Measurements from ENCODE around the gene HOXC4. TPM values are rescaled to one million over a fixed set of nuclear protein-coding genes. Genes with fewer than 3 reads are reported as not detected.

HOXC4 gene
- polyA plus RNA-seq = 1 to 10 TPM in 2 of 4 donors, under 1 TPM in 1, not detected in 1; 0.54 to 8.2 (median 1.1) TPM
- long read RNA-seq, donor 1, partial matches to known transcripts = 6 of 9 reads
- long read RNA-seq, donor 1, other reads (novel, unspliced or antisense) = 0 of 9 reads
- long read RNA-seq, donor 2 = 0 reads
- long read RNA-seq, donor 3, partial matches to known transcripts = 0 of 3 reads
- long read RNA-seq, donor 3, other reads (novel, unspliced or antisense) = 0 of 3 reads
- long read RNA-seq, donor 4 = 0 reads
- long read RNA-seq, donor 5, partial matches to known transcripts = 0 of 1 reads
- long read RNA-seq, donor 5, other reads (novel, unspliced or antisense) = 0 of 1 reads
- long read RNA-seq, donor 6, partial matches to known transcripts = 0 of 1 reads
- long read RNA-seq, donor 6, other reads (novel, unspliced or antisense) = 0 of 1 reads
- long read RNA-seq, donor 7 = 0 reads
- long read RNA-seq, donor 8 = 0 reads
- long read RNA-seq, donor 9, partial matches to known transcripts = 0 of 1 reads
- long read RNA-seq, donor 9, other reads (novel, unspliced or antisense) = 0 of 1 reads
- long read RNA-seq, donor 10, transcript HOXC4-202 (2 exons, 1,666 nt) = major isoform, 5 of 5 reads
- long read RNA-seq, donor 10, partial matches to known transcripts = 0 of 5 reads
- long read RNA-seq, donor 10, other reads (novel, unspliced or antisense) = 0 of 5 reads

GRCh38 chr12:54053751-54054741 is at the start of gene HOXC4:
Gene HOXC4, plus strand, starts transcription at chr12:54053835. Its CDS starts 88 bp downstream, at chr12:54053923.
- Histone ChIP-seq H3K4me1 (ENCODE audit: control insufficient read depth in 3 of 3, insufficient read depth in 2 of 3, low read depth in 1 of 3, low read length in 2 of 3) (peaks cover 2 to 31% (median 3%) of the 10 kb centered on the region in 3 donors), H3K27me3 (ENCODE audit: control insufficient read depth in 3 of 3, insufficient read depth in 3 of 3, low read length in 3 of 3) (peaks cover 0 to 94% (median 17%) of the 10 kb centered on the region in 3 donors), H3K4me3 (ENCODE audit: low read depth in 1 of 3, low read length in 3 of 3) (peak within 1 kb of the TSS in 2 of 3 donors; percentile 31 to 54), H3K27ac (ENCODE audit: low read depth in 1 of 3, low read length in 2 of 3) (peak within 1 kb of the TSS in 2 of 3 donors; percentile 68 to 81), H3K9me3 (ENCODE audit: control insufficient read depth in 2 of 2, insufficient read depth in 1 of 2, low read depth in 1 of 2, low read length in 1 of 2) (no peaks in the 10 kb centered on the region), H3K36me3 (ENCODE audit: control insufficient read depth in 3 of 3, insufficient read depth in 2 of 3, low read depth in 1 of 3, low read length in 3 of 3) (peaks cover 0 to 2% (median 0%) of the 10 kb centered on the region in 3 donors)
- 3 to 4% (median 4%) methylated on average over 48 to 52 of the region's 52 CpGs for WGBS, 3 donors
- peak; percentile 32 to 64 for DNase-seq
- no peak for FAIRE-seq

DNA sequence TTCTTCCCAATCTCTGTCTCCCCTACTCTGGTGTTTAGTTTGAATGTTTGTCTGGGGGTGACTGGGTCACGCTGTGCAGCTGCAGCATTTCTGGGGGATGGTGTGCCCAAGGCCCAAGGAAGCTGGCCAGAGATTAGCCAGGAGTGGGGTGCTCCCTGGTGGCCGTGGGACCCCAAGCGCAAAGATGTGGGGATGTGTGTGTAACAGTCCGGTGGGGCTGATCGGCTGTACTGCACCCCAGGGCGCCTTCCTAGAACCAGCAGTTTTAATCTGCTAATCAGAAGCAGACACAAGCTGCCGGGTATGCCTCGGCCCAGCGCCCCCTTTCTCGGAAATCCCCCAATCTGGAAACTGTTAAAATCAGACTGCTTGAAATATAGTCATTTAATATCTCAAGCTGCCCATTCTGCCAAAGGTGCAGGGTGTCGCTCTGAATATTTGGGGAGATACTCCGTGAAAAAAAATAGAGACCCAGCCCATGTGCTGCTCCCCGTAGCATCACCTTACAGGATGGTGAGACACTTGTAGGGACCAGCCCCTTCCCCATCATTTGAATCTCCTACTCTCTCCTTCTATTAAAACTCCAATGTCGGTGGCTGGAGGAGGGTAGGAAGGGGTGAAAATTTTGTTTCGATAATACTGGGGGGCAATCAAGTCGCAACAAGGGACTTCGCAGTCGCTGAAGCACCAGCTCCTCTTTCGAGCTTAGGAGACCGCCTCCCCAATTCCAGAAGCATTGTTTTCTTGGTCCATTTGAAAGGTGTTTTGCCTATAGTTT is 49.4 kb upstream of the HOXC4 start:
- 19 to 23% (median 23%) methylated on average over 20 of the region's 20 CpGs for WGBS, 3 donors
- peaks cover 0 to 26% (median 0%) of the 10 kb centered on the region in 3 donors for H3K4me1 ChIP-seq (ENCODE audit: control insufficient read depth in 3 of 3, insufficient read depth in 2 of 3, low read depth in 1 of 3, low read length in 2 of 3)
- no peak for FAIRE-seq
- no peak overlapping the region for H3K27ac ChIP-seq (ENCODE audit: low read depth in 1 of 3, low read length in 2 of 3)
- H3K4me3 ChIP-seq (ENCODE audit: low read depth in 1 of 3, low read length in 3 of 3) = no peak overlapping the region
- peaks cover 0 to 2% of the 10 kb centered on the region in 2 donors for H3K9me3 ChIP-seq (ENCODE audit: control insufficient read depth in 2 of 2, insufficient read depth in 1 of 2, low read depth in 1 of 2, low read length in 1 of 2)
- no peak for DNase-seq
- H3K27me3 ChIP-seq (ENCODE audit: control insufficient read depth in 3 of 3, insufficient read depth in 3 of 3, low read length in 3 of 3) = peaks cover 0 to 99% (median 78%) of the 10 kb centered on the region in 3 donors
- no peaks in the 10 kb centered on the region for H3K36me3 ChIP-seq (ENCODE audit: control insufficient read depth in 3 of 3, insufficient read depth in 2 of 3, low read depth in 1 of 3, low read length in 3 of 3)

GRCh38 chr12:54004841-54005530 is 48.6 kb upstream of the HOXC4 start:
- 6 to 17% (median 9%) methylated on average over 31 of the region's 31 CpGs for WGBS, 3 donors
- DNase-seq = no peak
- Histone ChIP-seq H3K27me3 (ENCODE audit: control insufficient read depth in 3 of 3, insufficient read depth in 3 of 3, low read length in 3 of 3) (peaks cover 6 to 99% (median 80%) of the 10 kb centered on the region in 3 donors), H3K4me3 (ENCODE audit: low read depth in 1 of 3, low read length in 3 of 3) (no peak overlapping the region), H3K27ac (ENCODE audit: low read depth in 1 of 3, low read length in 2 of 3) (no peak overlapping the region), H3K4me1 (ENCODE audit: control insufficient read depth in 3 of 3, insufficient read depth in 2 of 3, low read depth in 1 of 3, low read length in 2 of 3) (peaks cover 0 to 26% (median 0%) of the 10 kb centered on the region in 3 donors), H3K36me3 (ENCODE audit: control insufficient read depth in 3 of 3, insufficient read depth in 2 of 3, low read depth in 1 of 3, low read length in 3 of 3) (no peaks in the 10 kb centered on the region), H3K9me3 (ENCODE audit: control insufficient read depth in 2 of 2, insufficient read depth in 1 of 2, low read depth in 1 of 2, low read length in 1 of 2) (peaks cover 0 to 2% of the 10 kb centered on the region in 2 donors)
- no peak for FAIRE-seq

DNA sequence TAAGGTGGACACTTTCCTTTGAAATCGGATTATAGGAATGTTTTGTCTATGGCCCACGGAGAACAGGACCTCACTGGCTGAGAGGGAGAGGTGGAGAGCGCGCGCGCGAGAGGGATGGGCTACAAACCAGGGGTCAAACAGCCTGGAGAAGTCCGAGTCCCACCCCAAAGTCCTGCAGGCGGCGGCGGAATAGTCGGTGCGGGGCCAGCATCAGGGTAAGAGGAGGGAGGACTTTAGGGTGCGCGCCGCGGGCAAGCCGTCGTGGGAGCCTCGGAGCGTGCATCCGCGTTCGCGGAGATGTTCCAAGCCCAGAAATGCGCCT is 48.1 kb upstream of the HOXC4 start:
- no peak overlapping the region for H3K4me3 ChIP-seq (ENCODE audit: low read depth in 1 of 3, low read length in 3 of 3)

GRCh38 chr12:54005853-54006558 is 47.6 kb upstream of the HOXC4 start:
- Histone ChIP-seq H3K4me3 (ENCODE audit: low read depth in 1 of 3, low read length in 3 of 3) (peak overlapping the region in 2 of 3 donors; percentile 37 to 43), H3K27ac (ENCODE audit: low read depth in 1 of 3, low read length in 2 of 3) (no peak overlapping the region), H3K4me1 (ENCODE audit: control insufficient read depth in 3 of 3, insufficient read depth in 2 of 3, low read depth in 1 of 3, low read length in 2 of 3) (peaks cover 0 to 24% (median 0%) of the 10 kb centered on the region in 3 donors), H3K9me3 (ENCODE audit: control insufficient read depth in 2 of 2, insufficient read depth in 1 of 2, low read depth in 1 of 2, low read length in 1 of 2) (peaks cover 0 to 2% of the 10 kb centered on the region in 2 donors), H3K27me3 (ENCODE audit: control insufficient read depth in 3 of 3, insufficient read depth in 3 of 3, low read length in 3 of 3) (peaks cover 6 to 99% (median 79%) of the 10 kb centered on the region in 3 donors), H3K36me3 (ENCODE audit: control insufficient read depth in 3 of 3, insufficient read depth in 2 of 3, low read depth in 1 of 3, low read length in 3 of 3) (no peaks in the 10 kb centered on the region)
- WGBS, 3 donors = 0 to 9% (median 3%) methylated on average over 39 of the region's 39 CpGs
- peak; percentile 76 to 91 for DNase-seq
- no peak for FAIRE-seq

More for the DNA sequence above, 48.1 kb upstream of the HOXC4 start:
- Histone ChIP-seq H3K4me1 (ENCODE audit: control insufficient read depth in 3 of 3, insufficient read depth in 2 of 3, low read depth in 1 of 3, low read length in 2 of 3) (peaks cover 0 to 22% (median 0%) of the 10 kb centered on the region in 3 donors), H3K27ac (ENCODE audit: low read depth in 1 of 3, low read length in 2 of 3) (no peak overlapping the region), H3K27me3 (ENCODE audit: control insufficient read depth in 3 of 3, insufficient read depth in 3 of 3, low read length in 3 of 3) (peaks cover 6 to 99% (median 80%) of the 10 kb centered on the region in 3 donors), H3K9me3 (ENCODE audit: control insufficient read depth in 2 of 2, insufficient read depth in 1 of 2, low read depth in 1 of 2, low read length in 1 of 2) (peaks cover 0 to 2% of the 10 kb centered on the region in 2 donors), H3K36me3 (ENCODE audit: control insufficient read depth in 3 of 3, insufficient read depth in 2 of 3, low read depth in 1 of 3, low read length in 3 of 3) (no peaks in the 10 kb centered on the region)
- WGBS, 3 donors = 3 to 8% (median 5%) methylated on average over 26 of the region's 26 CpGs
- FAIRE-seq (no peak), DNase-seq (no peak)

DNA sequence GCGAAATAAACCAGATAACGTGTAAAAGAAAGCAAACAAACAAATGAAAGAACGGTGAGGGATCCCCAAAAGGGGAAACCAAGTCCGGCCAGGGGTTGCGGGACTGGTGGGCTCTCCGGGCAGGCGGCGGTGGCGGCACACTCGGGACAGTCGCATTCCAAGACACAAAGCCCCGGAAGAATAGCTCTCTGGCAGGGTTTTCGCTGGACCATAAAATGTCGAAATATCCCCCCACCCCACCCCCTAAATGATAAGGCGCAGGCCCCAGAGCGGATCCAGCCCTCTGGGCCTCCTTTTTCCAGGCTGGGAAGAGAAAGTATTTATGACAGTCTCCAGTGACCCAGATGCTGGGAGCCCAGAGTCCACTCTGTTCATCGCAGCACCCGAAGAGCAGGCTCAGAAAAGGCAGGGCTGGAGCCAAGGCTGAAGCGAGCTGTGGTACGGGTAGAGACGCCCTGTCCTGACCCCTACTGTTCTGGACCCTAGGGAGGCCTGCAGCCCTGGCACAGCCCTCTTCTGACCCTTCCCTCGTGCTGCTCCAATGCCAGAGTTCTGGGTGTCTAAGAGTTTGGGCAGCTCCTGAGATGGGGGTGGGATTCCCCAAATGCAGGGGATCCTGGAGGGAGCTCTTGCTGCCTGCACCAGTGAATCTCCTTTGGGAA is 46.9 kb upstream of the HOXC4 start:
- Histone ChIP-seq H3K4me1 (ENCODE audit: control insufficient read depth in 3 of 3, insufficient read depth in 2 of 3, low read depth in 1 of 3, low read length in 2 of 3) (peaks cover 0 to 25% (median 0%) of the 10 kb centered on the region in 3 donors), H3K36me3 (ENCODE audit: control insufficient read depth in 3 of 3, insufficient read depth in 2 of 3, low read depth in 1 of 3, low read length in 3 of 3) (no peaks in the 10 kb centered on the region), H3K27ac (ENCODE audit: low read depth in 1 of 3, low read length in 2 of 3) (no peak overlapping the region), H3K4me3 (ENCODE audit: low read depth in 1 of 3, low read length in 3 of 3) (peak overlapping the region in 2 of 3 donors; percentile 37 to 43), H3K9me3 (ENCODE audit: control insufficient read depth in 2 of 2, insufficient read depth in 1 of 2, low read depth in 1 of 2, low read length in 1 of 2) (peaks cover 0 to 2% of the 10 kb centered on the region in 2 donors), H3K27me3 (ENCODE audit: control insufficient read depth in 3 of 3, insufficient read depth in 3 of 3, low read length in 3 of 3) (peaks cover 6 to 99% (median 77%) of the 10 kb centered on the region in 3 donors)
- FAIRE-seq (no peak), DNase-seq (peak in 1 of 2 donors; percentile 72)
- 4 to 32% (median 22%) methylated on average over 22 of the region's 22 CpGs for WGBS, 3 donors

Data from small intestine (tissue), 16 donors.